Measurements from ENCODE around the gene H2AZ2.

The H2AZ2 gene

DNA sequence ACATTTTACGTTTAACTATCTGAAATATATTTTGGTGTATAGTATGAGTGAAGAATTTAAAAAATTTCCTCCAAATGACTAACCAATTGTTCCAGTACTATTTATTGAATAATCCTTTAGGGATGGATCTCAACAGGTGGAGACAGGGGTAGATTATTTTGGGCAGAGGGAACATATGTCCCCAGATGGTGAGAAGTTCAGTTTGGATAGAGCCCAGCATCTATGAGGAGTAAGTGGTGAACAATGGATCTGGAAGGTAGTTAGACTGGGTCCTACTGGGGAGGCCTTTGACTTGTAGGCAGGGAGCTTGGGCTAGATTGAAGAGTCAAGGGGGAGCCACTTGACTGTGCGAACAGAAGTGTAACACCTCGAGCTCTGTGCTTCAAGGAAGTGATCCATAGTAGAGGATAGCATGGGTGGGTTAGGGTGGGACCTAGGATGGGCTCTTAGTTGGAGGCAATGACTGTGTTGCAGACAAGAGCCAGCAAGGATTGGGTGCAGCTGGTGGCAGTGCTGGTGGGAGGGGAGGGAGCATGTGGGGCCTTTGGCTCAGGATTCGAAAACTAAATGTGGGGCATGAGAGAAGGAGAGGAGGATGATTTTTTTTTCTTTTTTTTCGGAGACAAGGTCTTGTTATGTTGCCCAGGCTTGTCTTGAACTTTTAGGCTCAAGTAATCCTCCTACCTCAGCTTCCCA is 41.3 kb upstream of the H2AZ2 start:
- no peak overlapping the region for H3K4me3 ChIP-seq (ENCODE audit: low read depth, low read length)

DNA sequence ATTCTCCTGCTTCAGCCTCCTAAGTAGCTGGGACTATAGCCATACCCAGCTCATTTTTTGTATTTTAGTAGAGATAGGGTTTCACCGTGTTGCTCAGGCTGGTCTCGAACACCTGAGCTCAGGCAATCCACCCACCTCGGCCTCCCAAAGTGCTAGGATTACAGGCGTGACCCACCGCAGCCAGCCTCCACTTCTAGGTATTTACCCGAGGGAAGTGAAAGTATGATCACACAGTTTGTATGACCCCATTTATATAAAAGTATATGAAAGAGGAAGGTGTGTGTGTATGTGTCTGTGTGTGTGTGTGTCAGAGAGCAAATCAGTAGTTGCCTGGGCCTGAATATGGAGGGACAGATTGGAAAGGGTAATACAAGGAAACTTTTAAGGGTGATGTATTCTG is 39.4 kb upstream of the H2AZ2 start:
- TF ChIP-seq, protein P1, sequence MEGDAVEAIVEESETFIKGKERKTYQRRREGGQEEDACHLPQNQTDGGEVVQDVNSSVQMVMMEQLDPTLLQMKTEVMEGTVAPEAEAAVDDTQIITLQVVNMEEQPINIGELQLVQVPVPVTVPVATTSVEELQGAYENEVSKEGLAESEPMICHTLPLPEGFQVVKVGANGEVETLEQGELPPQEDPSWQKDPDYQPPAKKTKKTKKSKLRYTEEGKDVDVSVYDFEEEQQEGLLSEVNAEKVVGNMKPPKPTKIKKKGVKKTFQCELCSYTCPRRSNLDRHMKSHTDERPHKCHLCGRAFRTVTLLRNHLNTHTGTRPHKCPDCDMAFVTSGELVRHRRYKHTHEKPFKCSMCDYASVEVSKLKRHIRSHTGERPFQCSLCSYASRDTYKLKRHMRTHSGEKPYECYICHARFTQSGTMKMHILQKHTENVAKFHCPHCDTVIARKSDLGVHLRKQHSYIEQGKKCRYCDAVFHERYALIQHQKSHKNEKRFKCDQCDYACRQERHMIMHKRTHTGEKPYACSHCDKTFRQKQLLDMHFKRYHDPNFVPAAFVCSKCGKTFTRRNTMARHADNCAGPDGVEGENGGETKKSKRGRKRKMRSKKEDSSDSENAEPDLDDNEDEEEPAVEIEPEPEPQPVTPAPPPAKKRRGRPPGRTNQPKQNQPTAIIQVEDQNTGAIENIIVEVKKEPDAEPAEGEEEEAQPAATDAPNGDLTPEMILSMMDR (IDR thresholded peaks at IDR 0.05; ENCODE audit: low read depth, low read length): no peak
- no peak overlapping the region for H3K4me3 ChIP-seq (ENCODE audit: low read depth, low read length)

More for the DNA sequence above, 41.3 kb upstream of the H2AZ2 start:
- TF ChIP-seq, protein P1 (IDR thresholded peaks at IDR 0.05; ENCODE audit: low read depth, low read length): no peak

DNA sequence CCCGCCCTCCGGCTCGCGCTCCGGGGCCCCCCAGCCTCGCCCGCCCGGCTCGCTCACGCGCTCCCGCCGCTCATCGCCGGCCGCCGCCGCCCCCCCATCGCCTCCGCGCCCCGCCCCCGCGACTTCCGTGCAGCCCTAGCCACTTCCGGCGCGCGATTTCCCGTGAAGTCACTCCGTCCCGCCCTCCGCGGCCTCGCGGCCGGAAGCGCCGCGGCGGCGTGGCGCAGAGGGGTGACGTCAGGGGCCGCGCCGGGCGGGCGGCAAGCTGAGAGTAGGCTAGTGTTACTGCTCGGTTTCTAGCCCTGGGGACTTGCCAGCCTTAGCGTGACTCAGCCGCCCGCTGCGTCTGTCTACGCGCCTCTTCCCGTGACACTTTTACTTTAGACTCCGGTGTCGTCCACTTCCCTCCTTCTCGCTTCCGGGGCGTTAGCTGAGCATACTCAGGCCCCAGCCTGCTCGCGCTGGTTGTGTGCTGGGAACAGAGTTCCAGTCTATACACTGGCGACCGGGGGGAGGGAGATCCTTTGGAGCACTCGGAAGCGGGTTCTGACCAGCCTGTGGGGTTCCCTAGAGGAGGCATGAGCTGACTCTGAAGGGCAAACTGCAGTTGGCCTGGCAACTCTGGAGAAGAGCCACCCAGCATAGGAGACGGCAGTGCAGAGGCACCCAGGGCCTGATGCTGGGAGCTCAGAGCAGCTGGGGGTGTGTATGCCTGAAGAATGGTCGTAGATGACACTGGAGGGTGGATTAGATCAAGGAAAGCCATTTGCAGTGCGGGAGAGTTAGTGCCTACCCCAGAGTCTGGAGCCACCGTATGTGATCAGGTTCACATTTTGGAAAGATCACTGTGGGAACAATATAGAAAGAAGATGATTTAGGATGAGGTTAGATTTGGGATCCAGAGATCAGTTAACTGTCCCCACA is 37.8 kb upstream of the H2AZ2 start, which contains the start of gene PURB:
TSS of gene PURB (minus strand) at position 137 of the 924 bp plus-strand sequence. CDS start 182 bp downstream, outside the sequence.
- TF ChIP-seq, protein P1 (IDR thresholded peaks at IDR 0.05; ENCODE audit: low read depth, low read length): no peak
- H3K4me3 ChIP-seq (ENCODE audit: low read depth, low read length): peak within 1 kb of the TSS; percentile 79

DNA sequence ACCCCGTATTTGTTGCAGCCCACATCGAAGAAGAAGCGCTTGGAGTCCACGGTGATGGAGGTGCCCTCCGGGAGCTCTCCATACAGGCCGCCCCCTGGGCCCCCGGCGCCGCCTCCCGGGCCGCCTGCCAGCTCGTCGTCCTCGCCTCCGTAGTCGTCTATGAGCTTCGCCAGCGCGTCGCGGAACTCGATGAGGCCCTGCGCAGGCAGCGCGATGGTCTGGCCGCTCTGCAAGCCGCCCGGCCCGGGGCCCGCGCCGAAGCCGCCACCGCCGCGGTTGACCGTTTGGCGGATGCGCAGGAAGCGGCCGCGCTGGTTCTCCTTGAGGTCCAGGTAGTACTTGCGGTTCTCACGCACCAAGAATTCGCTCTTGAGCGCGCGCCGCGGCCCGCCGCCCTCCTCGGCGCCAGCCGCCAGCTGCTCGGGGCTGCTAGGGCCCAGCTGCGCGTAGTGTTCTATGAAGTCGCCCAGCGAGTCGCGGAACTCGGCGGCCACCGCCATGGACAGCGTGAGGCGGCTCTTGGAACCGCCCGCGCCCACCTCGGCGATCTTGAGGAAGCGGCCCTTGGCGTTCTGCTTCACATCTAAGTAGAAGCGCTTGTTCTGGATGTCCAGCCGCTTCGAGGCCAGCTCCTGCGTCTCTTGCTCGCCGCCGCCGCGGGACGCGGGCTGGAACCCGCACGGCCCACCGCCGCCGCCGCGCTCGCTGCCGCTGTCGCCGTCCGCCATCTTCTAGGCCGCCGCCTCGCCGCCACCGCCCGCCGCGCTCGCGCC is 36.9 kb upstream of the H2AZ2 start:
- H3K4me3 ChIP-seq (ENCODE audit: low read depth, low read length): peak overlapping the region; percentile 79
- TF ChIP-seq, protein P1 (IDR thresholded peaks at IDR 0.05; ENCODE audit: low read depth, low read length): no peak

DNA sequence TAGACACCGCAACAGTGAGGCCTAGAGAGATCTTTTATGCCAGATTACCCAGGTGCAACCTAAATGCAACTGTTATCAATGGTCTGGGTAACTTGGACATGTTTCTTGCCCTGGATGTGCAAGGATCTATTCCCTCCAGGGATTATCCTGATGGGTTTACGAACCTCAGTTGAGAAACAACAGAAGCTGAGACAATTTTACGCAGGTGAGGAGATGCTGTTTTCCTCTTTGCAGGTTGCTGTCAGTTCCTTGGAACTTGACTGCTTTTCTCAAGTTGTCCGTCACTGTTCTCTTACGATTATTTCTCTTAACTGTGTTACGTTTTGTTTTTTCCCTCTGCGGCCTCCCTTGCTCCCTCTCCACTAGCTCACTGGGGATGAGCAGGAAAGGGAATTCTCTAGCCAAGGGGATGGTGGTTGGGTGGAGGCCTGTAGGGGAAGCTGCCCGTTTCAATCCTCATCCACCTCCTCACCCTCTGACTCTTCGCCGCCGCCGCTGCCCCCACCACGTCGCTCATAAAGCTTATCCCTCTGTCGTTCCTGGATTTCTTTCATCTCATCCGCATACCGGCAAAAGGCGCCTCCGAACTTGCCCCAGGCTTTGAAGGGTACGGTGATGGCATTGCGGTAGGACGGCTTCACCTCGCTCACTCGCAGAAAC is 36.2 kb upstream of the H2AZ2 start:
- peak overlapping the region; percentile 79 for H3K4me3 ChIP-seq (ENCODE audit: low read depth, low read length)
- TF ChIP-seq, protein P1 (IDR thresholded peaks at IDR 0.05; ENCODE audit: low read depth, low read length): no peak

DNA sequence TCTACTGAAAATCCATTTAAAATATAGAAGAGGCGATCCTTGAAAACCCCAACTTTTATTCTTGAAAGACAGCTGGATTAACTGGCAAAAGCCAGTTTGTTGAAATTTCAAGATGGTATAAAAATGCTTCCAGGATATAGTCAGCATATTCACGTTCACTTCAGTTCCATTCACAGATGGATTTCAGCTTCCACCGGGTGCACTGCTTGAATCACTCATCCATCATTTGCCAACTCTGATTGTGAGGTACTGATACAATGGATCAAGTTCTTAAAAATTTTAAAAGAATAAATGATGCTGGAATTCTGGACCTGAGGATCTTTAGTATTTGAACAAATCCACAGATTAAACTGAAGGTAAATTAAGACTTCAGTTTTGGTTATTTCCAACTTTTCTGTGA is 35.0 kb upstream of the H2AZ2 start:
- H3K4me3 ChIP-seq (ENCODE audit: low read depth, low read length): peak overlapping the region; percentile 79
- TF ChIP-seq, protein P1 (IDR thresholded peaks at IDR 0.05; ENCODE audit: low read depth, low read length): no peak

Measured in WI38 (cell line).